Dedifferentiated amniotic fluid mesenchymal stem cell (primary cell): Measurements from ENCODE around the gene FBXL22.

ENCODE experiments used
- DNase-seq: peaks from one replicate; pipeline ENCODE4 v3.0.0-alpha.2; 2016; ENCODE audit errors: extremely low spot score

FBXL22 gene, protein sequence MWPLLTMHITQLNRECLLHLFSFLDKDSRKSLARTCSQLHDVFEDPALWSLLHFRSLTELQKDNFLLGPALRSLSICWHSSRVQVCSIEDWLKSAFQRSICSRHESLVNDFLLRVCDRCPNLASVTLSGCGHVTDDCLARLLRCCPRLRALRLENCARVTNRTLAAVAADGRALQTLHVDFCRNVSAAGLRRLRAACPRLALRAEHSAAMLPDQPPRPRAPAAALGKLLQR

DNA sequence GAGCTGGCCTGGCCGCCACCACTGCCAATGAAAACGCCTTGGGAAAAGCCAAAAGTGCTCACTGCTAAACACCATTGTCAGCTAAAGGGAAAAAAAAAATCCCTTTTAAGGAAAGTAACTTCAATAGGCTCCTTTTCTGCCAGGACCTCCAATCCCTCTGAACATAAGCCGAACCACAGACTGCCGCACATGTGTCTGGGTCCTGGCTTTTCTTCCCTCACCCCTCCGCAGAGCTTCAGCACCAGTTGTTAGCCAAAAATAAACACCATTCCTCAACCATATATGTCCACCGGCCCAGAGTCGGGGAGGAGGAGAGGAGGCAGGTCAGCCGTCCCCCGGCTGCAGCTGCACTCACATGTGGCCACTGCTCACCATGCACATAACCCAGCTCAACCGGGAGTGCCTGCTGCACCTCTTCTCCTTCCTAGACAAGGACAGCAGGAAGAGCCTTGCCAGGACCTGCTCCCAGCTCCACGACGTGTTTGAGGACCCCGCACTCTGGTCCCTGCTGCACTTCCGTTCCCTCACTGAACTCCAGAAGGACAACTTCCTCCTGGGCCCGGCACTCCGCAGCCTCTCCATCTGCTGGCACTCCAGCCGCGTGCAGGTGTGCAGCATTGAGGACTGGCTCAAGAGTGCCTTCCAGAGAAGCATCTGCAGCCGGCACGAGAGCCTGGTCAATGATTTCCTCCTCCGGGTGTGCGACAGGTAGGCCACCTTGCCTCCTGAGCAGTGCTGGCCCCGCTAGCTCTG, at the start of gene FBXL22:
Gene FBXL22, plus strand, starts transcription at position 350 of the 753 bp plus-strand sequence. Its CDS starts 6 bp downstream, at position 356.
- no peak for DNase-seq

DNA sequence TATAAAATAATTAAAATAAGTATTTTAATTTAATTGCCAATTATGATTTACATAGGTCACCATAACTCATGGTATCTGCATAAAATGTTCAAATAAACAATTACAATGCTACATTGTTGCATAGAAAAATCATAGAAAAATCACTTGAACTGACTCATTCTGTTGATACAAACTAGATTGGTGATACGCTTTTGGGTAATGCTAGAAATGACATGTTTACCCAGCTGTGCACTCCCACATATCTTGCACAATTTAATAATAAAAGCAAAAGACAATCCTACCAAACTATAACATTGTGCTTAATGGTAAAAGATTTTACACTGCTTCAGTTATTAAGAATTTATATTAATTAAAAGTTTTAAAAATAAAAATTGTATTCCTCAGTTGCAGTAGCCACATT, 45.8 kb upstream of the FBXL22 start:
- DNase-seq: peak; percentile 26

DNA sequence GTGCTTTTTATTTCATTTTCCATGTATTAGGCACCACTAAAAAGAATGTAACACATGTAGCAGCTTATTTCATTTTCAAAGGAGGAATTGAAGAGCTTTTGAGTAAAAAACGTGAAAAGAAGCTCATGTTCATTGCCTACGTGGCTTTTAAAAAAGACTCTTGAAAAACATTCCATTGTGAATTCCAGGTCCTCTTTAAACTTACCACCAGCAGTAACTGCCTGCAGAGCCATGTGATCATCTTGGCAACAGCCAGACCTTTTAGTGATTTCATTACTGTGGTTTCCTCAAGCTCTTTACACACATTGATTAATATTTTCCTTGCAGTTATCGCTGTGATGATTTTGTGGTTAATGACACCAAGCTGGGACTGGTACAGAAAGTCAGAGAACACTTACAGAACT, 43.8 kb upstream of the FBXL22 start:
- peak; percentile 90 for DNase-seq

DNA sequence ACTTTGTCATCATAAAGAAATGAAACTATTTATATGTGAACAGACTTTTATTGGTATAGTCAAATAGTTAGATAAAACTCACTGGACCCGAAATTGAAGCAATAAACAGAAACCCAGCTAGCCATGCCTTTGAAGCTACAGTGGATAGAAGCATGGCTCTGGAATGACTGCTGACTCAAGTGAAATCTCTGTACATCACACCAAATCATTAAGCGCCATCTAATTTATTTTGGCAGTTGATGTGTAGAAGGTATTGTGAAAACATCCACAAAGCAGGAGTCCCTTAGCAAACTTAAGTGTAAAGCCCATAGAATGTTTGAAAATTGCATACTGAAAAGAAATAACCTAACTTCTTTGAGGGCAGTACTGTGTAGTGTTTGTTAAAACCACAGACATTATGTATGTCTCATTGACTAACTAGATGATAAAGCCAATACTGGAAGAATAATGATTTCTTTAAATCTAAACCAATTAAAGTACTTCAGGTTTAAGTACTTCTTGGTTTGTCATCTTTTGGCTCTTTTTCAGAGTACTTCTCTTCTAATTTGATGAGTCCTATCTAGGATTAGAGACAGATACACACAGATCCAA, 42.8 kb upstream of the FBXL22 start:
- DNase-seq: no peak

DNA sequence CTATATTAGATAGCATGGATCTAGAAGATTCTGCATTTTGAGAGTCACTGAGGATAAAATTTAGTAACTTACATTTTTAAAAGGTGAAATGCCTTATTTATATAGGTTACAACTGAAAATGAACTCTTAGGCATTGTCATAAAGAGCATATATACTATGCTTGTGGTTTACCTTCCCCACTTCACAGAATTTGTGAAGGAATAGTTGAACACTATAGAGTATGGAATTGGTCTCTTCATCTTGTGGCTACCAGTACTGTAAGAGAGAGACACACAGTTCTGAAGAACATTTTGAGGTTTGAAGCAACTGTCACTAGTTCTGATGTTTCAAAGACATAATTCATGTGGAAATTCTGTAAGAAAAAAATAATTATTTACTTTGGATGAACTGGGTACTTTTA, 41.7 kb upstream of the FBXL22 start:
- DNase-seq: no peak

DNA sequence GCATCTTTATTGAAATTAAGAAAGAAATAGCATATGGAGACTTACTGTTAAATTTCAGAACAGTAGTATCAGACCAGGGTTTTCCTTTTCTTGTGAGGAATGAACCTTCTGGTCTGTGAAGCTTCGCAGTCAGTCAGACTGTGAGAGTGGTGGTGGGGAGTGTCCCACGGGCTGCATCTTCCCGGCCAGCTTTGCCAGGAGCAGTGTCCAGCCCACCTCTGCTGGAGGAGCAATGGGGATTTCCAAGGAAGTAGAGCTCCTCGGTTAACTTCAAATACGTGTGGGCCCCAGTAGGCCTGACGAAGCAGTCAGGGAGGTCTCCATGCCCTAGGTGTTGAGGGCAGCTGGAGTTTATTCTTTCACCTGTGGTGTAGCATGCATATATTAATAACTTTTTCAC, 40.9 kb upstream of the FBXL22 start:
- no peak for DNase-seq

DNA sequence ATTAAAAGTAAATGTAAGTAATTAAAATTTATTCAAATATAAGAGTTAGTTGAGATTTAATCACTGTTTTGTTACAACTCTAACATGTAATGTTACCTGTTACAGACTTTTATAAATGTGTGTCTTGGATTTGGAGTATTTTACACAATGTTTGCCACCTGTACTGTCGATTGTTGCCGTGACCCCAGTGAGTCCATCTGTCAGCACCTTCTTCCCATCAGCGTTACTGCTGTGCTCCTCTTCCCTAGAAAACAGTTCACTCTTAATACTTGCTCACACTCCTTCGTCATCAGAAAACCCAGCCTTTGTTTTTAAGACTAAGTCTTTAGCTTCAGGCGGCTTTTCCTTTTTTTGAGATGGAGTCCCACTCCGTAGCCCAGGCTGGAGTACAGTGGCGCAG, 40.5 kb upstream of the FBXL22 start:
- no peak for DNase-seq

DNA sequence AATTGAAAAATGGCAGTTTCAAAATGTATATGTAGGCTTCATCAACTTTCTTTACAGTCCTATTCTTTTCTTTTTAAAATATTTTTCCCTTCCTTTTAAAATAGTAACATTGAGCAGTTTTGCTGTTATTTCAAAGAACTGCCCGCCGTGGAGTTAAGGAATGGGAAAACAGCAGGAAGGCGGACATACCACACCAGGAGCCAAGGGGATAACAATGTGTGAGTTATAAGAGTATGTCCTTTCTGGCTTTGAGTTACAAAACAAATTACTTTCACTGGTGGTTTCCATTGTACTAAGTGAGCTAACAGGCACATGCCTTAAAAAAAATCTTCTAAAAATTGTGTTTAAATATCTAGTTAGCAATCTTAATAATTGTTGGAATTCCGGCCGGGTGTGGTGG, 37.4 kb upstream of the FBXL22 start:
- no peak for DNase-seq

DNA sequence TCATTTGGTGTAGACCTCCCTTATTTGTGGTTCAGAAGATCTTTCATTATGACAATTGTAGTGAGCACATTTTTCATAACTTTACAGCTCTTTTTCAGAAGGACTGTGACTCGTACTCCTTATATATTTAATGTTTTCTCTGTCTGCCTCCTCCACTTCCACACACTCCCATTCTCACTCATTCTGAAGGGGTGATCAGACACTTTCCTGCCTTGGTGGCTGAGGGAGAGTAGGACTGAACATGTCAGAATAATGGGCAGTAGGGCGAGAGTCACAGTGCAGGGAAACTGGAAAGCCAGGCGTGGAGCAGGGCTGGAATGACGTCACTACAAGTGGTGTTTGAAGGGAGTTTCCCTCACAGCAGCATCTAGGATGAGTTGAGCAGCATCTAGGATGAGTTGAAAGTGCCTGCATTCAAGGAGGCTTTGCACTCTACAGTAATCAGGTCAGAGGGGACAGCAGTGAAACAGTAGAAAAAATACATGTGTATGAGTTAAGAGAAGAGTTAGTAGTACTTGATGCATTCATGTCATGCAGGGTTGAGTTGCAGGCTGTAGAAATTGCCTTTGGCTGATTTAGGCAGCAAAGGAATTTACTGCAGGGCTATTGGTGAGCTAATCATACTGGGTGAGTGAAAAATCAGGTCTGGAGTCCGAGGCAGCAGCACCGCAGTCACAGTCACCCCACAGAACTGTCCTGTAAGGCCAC, 36.3 kb upstream of the FBXL22 start:
- DNase-seq: no peak

DNA sequence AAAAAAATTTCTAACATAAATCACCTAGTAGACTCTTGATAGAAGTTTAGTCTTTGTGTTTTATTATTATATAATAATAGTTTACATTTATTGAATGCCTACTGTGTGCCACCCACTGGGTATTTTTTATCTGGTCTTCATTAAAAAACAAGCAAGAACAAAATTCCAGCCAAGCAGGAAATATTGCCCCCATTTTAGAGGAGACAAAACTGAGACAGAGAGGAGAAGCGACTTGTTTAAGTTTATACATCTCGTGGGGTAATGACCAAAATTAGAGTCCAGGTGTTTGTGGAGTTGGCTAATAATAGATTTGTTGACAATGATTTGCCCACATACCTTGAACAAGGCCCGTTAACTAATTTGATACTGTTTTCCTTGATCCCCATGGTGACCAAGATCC, 33.1 kb upstream of the FBXL22 start:
- DNase-seq: no peak

DNA sequence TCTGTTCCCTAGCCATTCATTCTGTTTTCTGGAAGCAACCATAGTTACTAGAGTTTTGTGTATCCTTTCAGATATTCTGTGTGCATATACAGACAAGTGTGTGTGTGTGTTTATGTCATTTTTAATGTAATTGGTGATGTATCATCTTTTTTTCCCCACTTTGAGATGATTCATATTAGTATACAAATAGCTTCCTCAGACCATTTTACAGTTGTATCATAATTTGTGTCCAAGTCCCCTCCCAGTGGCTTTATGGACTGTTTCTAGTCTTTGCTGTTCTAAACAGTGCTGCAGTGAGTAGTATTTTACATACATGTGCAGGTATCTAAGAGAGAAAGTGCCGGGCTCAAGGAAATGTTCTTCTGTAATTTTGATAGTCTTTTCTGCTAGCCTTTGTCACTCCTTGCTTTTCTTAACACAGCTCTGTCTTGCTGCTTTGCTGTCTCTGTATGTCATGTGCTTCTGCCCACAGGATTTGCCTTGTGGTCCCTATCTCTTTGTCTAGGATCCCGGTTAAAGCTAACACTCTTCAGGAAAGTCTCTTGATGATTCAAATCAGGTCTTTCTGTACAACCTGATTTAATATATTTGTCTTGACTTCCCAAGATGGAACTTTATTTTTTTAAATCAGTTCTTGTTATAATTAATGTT, 31.5 kb upstream of the FBXL22 start:
- DNase-seq: no peak

DNA sequence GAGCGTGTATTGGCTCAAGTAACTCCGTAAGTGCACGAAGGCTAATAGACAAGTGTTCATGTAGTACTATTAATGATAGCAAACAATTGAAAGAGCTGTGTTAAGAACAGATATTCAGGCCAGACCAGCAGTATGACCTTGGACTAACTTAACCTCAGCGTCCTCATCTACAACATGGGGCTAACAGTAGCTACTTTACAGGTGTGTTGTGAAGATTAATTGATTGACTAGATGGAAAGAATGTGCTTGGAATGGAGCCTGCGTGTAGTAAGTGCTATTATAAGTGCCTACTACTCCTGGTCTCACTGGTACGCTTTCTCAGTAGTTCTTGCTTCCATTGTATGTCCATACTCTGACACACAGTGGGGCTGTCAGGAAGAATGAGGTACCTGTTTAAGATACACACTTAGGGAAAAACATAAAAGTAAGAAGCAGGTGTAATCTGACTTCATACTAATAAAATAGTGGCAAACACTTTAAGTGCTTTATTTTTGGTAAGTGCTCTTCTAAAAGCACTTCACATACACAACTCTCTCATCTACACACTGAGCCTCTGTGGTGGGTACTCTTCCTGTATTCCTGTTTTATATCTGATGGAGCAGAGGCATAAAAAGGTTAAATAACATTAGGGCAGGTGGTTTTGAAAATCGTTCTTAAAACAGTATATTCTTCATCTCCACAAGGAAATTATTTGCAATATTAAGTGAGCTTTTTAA, 24.3 kb upstream of the FBXL22 start:
- DNase-seq: no peak

DNA sequence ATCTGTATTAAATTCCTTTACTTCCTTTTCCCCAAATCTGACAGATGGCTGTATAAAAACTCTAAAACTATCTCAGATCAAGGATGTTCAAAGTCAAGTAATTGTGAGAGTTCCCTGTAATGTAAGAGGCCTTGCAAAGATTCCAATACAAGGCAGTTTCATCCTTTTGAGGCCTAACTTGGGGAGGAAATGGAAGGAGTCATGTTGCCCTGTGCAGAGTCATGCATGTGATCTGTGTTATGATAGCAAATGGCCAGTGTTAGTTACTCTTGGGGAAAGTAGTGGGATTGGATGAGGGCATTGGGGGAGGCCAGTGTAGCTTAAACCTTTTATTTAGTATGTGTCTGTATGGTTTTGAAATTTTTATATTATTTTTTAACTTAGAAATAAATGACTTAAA, 23.7 kb upstream of the FBXL22 start:
- peak; percentile 67 for DNase-seq

DNA sequence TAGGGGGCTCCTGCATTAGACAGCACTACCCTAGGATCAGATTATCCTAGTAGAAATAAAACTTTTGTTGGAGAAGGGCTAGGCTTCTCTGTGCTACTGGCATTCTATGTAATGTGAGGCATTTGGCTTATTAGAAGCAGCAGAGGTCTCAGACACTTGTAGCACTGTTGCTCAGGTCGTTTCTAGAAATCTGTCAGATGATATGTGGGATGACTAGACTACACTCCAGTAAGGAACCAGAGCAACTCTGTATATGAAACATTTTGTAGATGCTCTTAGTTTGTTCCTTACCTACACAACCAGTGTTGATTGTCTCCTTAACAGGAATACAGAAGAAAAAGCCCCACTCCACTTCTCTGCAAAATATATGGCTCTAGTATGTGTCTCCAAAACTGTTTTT, 21.9 kb upstream of the FBXL22 start:
- no peak for DNase-seq

DNA sequence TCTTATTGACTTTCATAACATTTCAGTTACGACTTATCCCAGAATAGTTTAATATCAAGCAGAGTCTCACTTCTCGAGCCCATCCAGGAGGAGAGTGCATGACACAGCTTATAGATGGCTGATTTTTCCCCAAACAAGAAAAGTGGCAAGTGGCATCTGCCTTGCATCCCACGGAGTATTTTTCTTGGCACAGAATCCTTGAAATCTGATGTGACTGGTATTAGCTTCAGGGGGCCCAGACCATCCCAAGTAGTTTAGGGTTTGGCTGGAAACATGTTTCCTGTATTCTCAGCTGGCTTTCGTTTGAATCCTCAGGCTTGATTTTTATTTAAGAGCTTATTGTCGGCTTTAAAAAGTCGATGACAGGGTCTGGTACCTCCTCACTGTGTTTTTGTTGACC, 20.7 kb upstream of the FBXL22 start:
- no peak for DNase-seq

DNA sequence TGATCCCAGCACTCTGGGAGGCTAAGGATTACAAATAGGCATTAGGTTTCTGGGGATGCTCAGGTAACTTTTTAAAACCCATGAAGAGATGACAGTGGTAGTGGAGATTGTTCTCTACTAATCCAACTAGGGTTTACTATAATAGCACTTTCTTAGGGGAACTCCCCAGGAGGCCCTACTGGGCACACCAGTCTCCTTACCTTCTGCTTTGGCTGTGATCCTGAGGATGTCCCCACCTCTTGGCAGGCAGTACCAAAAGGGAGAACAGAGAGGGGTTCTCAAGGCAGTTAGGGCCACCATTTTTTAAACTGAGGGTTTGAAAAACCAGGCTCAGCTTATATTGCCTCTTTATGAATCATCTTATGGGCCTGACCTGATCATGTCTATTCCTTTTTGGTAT, 15.0 kb upstream of the FBXL22 start:
- no peak for DNase-seq

DNA sequence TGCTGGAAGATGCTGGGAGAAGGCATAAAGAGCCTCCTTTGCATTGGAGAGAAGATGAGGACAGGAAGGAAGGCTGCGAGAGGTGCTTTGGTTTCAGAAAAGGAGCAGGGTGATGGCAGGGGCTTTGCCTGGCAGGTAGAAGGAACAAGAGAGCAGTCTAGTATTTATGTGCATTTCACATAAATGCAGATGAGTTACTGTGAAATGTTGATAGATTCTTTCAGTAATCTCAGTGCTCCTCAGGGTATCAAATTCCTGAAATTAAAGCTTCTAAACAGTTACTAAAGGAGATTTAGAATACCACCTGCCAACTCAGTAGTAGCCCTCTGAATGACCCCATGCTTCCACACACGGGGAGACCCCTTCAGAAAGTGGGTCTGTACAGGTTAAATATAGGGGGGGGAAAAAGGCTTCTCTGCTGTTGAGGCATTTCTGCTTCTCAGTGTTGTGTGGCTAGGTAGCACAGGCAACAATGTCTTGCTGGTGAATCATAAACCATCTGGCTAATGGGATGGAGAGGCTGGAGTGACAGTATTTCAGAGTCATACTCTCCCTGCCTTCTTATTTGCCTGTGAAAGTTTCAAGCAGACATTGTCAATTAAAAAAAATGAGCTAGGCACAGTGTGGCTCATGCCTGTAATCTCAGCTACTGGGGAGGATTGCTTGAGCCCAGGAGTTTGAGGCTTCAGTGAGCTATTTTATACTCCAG, 14.3 kb upstream of the FBXL22 start:
- DNase-seq: peak; percentile 65

DNA sequence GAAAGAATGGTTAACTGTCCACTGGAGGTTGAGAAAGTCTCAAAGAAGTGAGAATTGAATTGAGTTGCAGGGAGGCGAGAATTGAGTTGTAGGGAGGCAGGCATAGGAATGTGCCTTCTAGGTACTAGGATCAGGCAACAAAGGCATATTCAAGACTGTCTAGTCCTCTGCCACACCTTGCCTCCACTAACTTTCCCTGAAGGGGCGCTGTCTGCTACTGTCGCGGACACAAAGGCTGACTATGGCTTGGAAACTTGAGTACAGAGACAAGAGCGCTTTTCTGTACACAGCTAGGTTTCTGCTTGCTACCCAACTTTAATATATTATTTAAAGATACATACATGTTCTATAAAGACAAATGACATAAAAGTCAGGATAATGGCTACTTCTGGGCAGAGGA, 10.4 kb upstream of the FBXL22 start:
- DNase-seq: no peak

DNA sequence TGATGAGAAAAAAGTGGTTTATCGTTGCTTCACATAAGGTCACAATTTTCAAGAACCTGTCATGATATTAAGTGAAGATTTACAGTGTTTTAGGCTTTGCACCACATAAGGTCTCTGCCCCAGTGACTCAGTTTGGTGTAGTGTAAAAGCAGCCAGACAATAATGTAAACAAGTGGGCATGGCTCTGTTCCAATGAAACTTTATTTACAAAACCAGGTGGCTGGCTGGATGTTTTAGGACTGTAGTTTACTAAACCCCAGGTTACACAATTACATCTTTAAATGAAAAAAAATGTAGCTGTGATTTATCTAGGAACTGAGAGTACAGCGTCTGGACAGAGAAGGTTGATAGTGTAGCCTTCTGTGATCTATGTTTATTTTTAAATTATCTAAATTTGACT, 9.7 kb upstream of the FBXL22 start:
- no peak for DNase-seq

DNA sequence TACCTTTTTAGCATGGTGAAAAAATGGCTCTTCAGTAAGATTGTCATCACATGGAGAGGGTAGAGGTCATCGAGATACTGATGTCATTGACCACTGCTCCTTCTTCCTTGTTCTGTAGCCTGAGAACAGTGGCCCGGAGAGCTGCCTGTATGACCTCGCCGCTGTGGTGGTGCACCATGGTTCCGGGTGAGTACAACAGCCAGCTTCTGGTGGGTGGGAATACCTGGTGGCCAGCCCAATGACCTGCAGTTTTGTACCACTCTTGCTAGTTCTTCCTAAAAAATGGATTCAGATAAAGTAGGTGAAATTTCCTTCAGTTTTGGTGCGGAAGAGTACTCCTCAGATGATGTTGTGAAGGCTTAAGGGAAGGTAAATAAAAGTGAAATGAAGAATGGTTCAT, 8.4 kb upstream of the FBXL22 start:
- no peak for DNase-seq
